HG03060 (cell line): Measurements from ENCODE around the gene BCL6.
"Not testable (repeated sequence)": the region's sequence is repeated elsewhere in the genome, so short reads cannot be mapped to it uniquely, and the experiment has no call there.

ENCODE experiments used
- ATAC-seq: cut with Tn5 transposase; IDR thresholded peaks from one replicate; pipeline ENCODE4 v1.9.1; 2021; ENCODE audit warnings: low read depth, moderate number of reproducible peaks; ENCODE audit not compliant: unreplicated experiment

The BCL6 gene

GRCh38 chr3:187684880-187685279, 60.4 kb downstream of the BCL6 start:
- ATAC-seq, result no peak

- ATAC-seq, result no peak
These were observed 60.8 kb downstream of the BCL6 start for GRCh38 chr3:187684444-187684843.

- ATAC-seq, result not testable (repeated sequence)
These were observed 63.5 kb downstream of the BCL6 start for GRCh38 chr3:187681756-187682155.

- no peak for ATAC-seq
These were observed 65.5 kb downstream of the BCL6 start for GRCh38 chr3:187679638-187680396.

GRCh38 chr3:187678726-187679268, 66.5 kb downstream of the BCL6 start:
- ATAC-seq, result no peak

- ATAC-seq, result no peak
These were observed 67.7 kb downstream of the BCL6 start for GRCh38 chr3:187677604-187678003.

- no peak for ATAC-seq
These were observed 72.3 kb downstream of the BCL6 start for GRCh38 chr3:187673012-187673411.
